ENCODE results near the gene NPEPL1. TPM values are rescaled to one million over a fixed set of nuclear protein-coding genes. Genes with fewer than 3 reads are reported as not detected.

Gene NPEPL1
- total and polyA plus RNA-seq, 11 donors, result 18.1 to 33.4 (median 30.1) TPM

GRCh38 chr20:58666702-58667101 lies 25.9 kb upstream of the NPEPL1 start:
- peaks cover 0 to 8% (median 4%) of the 10 kb centered on the region in 12 donors for H3K4me1 ChIP-seq
- TF ChIP-seq POLR2A (IDR thresholded peaks at IDR 0.05) (no peak), CTCF (IDR thresholded peaks at IDR 0.05) (no peak)
- WGBS, 4 donors, result 87 to 94% (median 90%) methylated on average over 7 of the region's 7 CpGs
- no peaks in the 10 kb centered on the region for H3K9me3 ChIP-seq
- H3K27me3 ChIP-seq, result no peaks in the 10 kb centered on the region
- H3K36me3 ChIP-seq, result peaks cover 0 to 93% (median 70%) of the 10 kb centered on the region in 9 donors
- DNase-seq, result no peak
- intact Hi-C loops (cut with DNase I), result no loop called here
- no peak overlapping the region for H3K27ac ChIP-seq
- ATAC-seq, result no peak
- H3K4me3 ChIP-seq, result no peak overlapping the region

- no peak for ATAC-seq
Measured at GRCh38 chr20:58667975-58668374, 24.6 kb upstream of the NPEPL1 start.

GRCh38 chr20:58668901-58669286 lies 23.7 kb upstream of the NPEPL1 start:
- Histone ChIP-seq H3K27me3 (no peaks in the 10 kb centered on the region), H3K36me3 (peaks cover 0 to 94% (median 77%) of the 10 kb centered on the region in 9 donors), H3K9me3 (no peaks in the 10 kb centered on the region), H3K4me1 (no peaks in the 10 kb centered on the region), H3K27ac (no peak overlapping the region), H3K4me3 (no peak overlapping the region)
- TF ChIP-seq POLR2A (IDR thresholded peaks at IDR 0.05), result no peak
- TF ChIP-seq CTCF (IDR thresholded peaks at IDR 0.05), result no peak
- DNase-seq (no peak), ATAC-seq (no peak)
- WGBS, 4 donors, result 87 to 89% (median 88%) methylated on average over 5 of the region's 5 CpGs
- intact Hi-C loops (cut with DNase I), result no loop called here

More at GRCh38 chr20:58667975-58668374, 24.6 kb upstream of the NPEPL1 start:
- peaks cover 0 to 93% (median 72%) of the 10 kb centered on the region in 9 donors for H3K36me3 ChIP-seq
- H3K27me3 ChIP-seq, result no peaks in the 10 kb centered on the region
- intact Hi-C loops (cut with DNase I), result no loop called here
- no peak for DNase-seq
- TF ChIP-seq POLR2A (IDR thresholded peaks at IDR 0.05) (no peak), CTCF (IDR thresholded peaks at IDR 0.05) (no peak)
- no peaks in the 10 kb centered on the region for H3K9me3 ChIP-seq
- H3K27ac ChIP-seq, result no peak overlapping the region
- H3K4me3 ChIP-seq, result no peak overlapping the region
- H3K4me1 ChIP-seq, result no peaks in the 10 kb centered on the region
- WGBS, 4 donors, result 86 to 97% (median 94%) methylated on average over 5 of the region's 5 CpGs

- 70 to 72% (median 71%) methylated on average over 16 of the region's 16 CpGs for WGBS, 4 donors
- no peak for DNase-seq
- H3K9me3 ChIP-seq, result no peaks in the 10 kb centered on the region
- H3K4me1 ChIP-seq, result no peaks in the 10 kb centered on the region
- no peak overlapping the region for H3K27ac ChIP-seq
- no peak overlapping the region for H3K4me3 ChIP-seq
- TF ChIP-seq CTCF (IDR thresholded peaks at IDR 0.05), result no peak
- TF ChIP-seq POLR2A (IDR thresholded peaks at IDR 0.05), result no peak
- H3K36me3 ChIP-seq, result peaks cover 0 to 94% (median 78%) of the 10 kb centered on the region in 9 donors
- no peak for ATAC-seq
- intact Hi-C loops (cut with DNase I), result no loop called here
- no peaks in the 10 kb centered on the region for H3K27me3 ChIP-seq
Measured at GRCh38 chr20:58669287-58670006, 23.2 kb upstream of the NPEPL1 start.
